SK-N-SH (cell line): Measurements from ENCODE around the gene RAB6B. TPM values are rescaled to one million over a fixed set of nuclear protein-coding genes. Genes with fewer than 3 reads are reported as not detected.

Experiments used
- CTCF ChIA-PET: fragments of 300-600, 350-600 bp; formaldehyde crosslinking; extraction: SDS; loops from one replicate; lab custom pipeline; 2021; lab: Yijun Ruan, JAX
- POLR2A ChIA-PET: fragments of 350-600 bp; sonication (Branson Sonifier 250); formaldehyde crosslinking; extraction: SDS; loops from one replicate; lab custom pipeline; 2020; ENCODE audit warnings: antibody characterized with exemption, inconsistent platforms; lab: Yijun Ruan, JAX
- DNase-seq: peaks from one replicate; pipeline ENCODE4 v3.0.0; 2012
- H2AFZ ChIP-seq: fragments of 200-600 bp; sonication (generic); 2 replicates; pipeline ENCODE4 v1.8.1; 2016; ENCODE audit warnings: antibody characterized with exemption, mild to moderate bottlenecking, low read depth
- H3F3A ChIP-seq: fragments of 200-600 bp; sonication (generic); replicated peaks from 2 replicates; pipeline ENCODE3; 2016; ENCODE audit warnings: antibody characterized with exemption, mild to moderate bottlenecking; ENCODE audit not compliant: insufficient read depth
- H3K27ac ChIP-seq, 2 experiments: fragments of 200-500 bp in 1 of 2; fragments of 200-600 bp in 1 of 2; sonication (Bioruptor generic) in 1 of 2; sonication (generic), shearing (Covaris generic) in 1 of 2; 2 replicates each; pipeline versions ENCODE4 v1.5.1 to v1.6.1; 2014 to 2016; ENCODE audit warnings: low read depth in 2 of 2, inconsistent platforms in 1 of 2, low read length in 1 of 2, mild to moderate bottlenecking in 1 of 2, mixed read lengths in 1 of 2
- H3K27me3 ChIP-seq: fragments of 200-600 bp; sonication (generic), shearing (Covaris generic); 2 replicates; pipeline ENCODE4 v1.6.1; 2016; ENCODE audit warnings: mixed run types; ENCODE audit not compliant: insufficient read depth
- H3K36me3 ChIP-seq, 2 experiments: fragments of 200-500 bp in 1 of 2; fragments of 200-600 bp in 1 of 2; sonication (Bioruptor generic) in 1 of 2; sonication (generic) in 1 of 2; replicated peaks in 1 of 2; 2 replicates each; pipeline versions ENCODE3 to v1.5.1; 2014 to 2016; ENCODE audit warnings: low read length in 1 of 2, mild to moderate bottlenecking in 1 of 2; ENCODE audit not compliant: insufficient read depth in 2 of 2, control insufficient read depth in 1 of 2
- H3K4me1 ChIP-seq, 2 experiments: fragments of 200-500 bp in 1 of 2; fragments of 200-600 bp in 1 of 2; sonication (Bioruptor generic) in 1 of 2; sonication (generic), shearing (Covaris generic) in 1 of 2; 2 replicates each; pipeline versions ENCODE4 v1.5.1 to v1.6.1; 2014 to 2016; ENCODE audit warnings: low read depth in 1 of 2, low read length in 1 of 2, mixed run types in 1 of 2; ENCODE audit not compliant: insufficient read depth in 2 of 2, control insufficient read depth in 1 of 2
- H3K4me2 ChIP-seq: fragments of 200-600 bp; sonication (generic), shearing (Covaris generic); 2 replicates; pipeline ENCODE4 v1.6.1; 2017; ENCODE audit warnings: mixed run types
- H3K4me3 ChIP-seq, 2 experiments: fragments of 200-500 bp in 1 of 2; fragments of 200-600 bp in 1 of 2; sonication (Bioruptor generic) in 1 of 2; sonication (generic), shearing (Covaris generic) in 1 of 2; 2 replicates each; pipeline versions ENCODE4 v1.5.1 to v1.8.1; 2014 to 2016; ENCODE audit warnings: low read depth in 2 of 2, inconsistent platforms in 1 of 2, low read length in 1 of 2, mild to moderate bottlenecking in 1 of 2, mixed read lengths in 1 of 2, moderate library complexity in 1 of 2
- H3K79me2 ChIP-seq: fragments of 200-600 bp; sonication (generic); 2 replicates; pipeline ENCODE4 v1.8.1; 2017; ENCODE audit warnings: mild to moderate bottlenecking; ENCODE audit not compliant: insufficient read depth
- H3K9ac ChIP-seq: fragments of 200-600 bp; sonication (generic); 2 replicates; pipeline ENCODE4 v1.6.1; 2017; ENCODE audit warnings: mixed run types
- H3K9me2 ChIP-seq: fragments of 200-600 bp; sonication (generic); 2 replicates; pipeline ENCODE4 v1.6.1; 2017; ENCODE audit warnings: mixed run types
- H3K9me3 ChIP-seq: fragments of 200-600 bp; sonication (generic); 2 replicates; pipeline ENCODE4 v1.6.1; 2017; ENCODE audit warnings: mixed run types, mild to moderate bottlenecking, moderate library complexity
- H4K20me1 ChIP-seq: fragments of 200-600 bp; sonication (generic); 2 replicates; pipeline ENCODE4 v1.6.1; 2017; ENCODE audit warnings: mild to moderate bottlenecking, mixed run types; ENCODE audit not compliant: insufficient read depth
- FOSL2 ChIP-seq: IDR thresholded peaks from 2 replicates; pipeline ENCODE4 v1.4.0; 2012; ENCODE audit warnings: low read depth, mild to moderate bottlenecking, moderate library complexity, borderline replicate concordance
- GATA2 ChIP-seq: sonication (generic); formaldehyde crosslinking; IDR thresholded peaks from 2 replicates; pipeline ENCODE4 v1.5.0; 2020; ENCODE audit warnings: mild to moderate bottlenecking, missing genetic modification reagents
- NFIC ChIP-seq: IDR thresholded peaks from 2 replicates; pipeline ENCODE4 v1.4.0; 2012; ENCODE audit warnings: borderline replicate concordance
- NRF1 ChIP-seq: IDR thresholded peaks from 2 replicates; pipeline ENCODE4 v1.6.1; 2012; ENCODE audit warnings: low read depth, mild to moderate bottlenecking, low read length
- PBX3 ChIP-seq: IDR thresholded peaks from 2 replicates; pipeline ENCODE4; 2012
- POLR2AphosphoS5 ChIP-seq: IDR thresholded peaks from 2 replicates; pipeline ENCODE4 v1.6.1; 2012; ENCODE audit warnings: low read depth, low read length
- RAD21 ChIP-seq: IDR thresholded peaks from 2 replicates; pipeline ENCODE4 v1.6.1; 2012; ENCODE audit warnings: mild to moderate bottlenecking, low read length
- RFX5 ChIP-seq: IDR thresholded peaks from 2 replicates; pipeline ENCODE4 v1.6.1; 2012; ENCODE audit warnings: mild to moderate bottlenecking, improper control_type of control experiment, low read length
- SIN3A ChIP-seq: IDR thresholded peaks from 2 replicates; pipeline ENCODE4 v1.6.1; 2012; ENCODE audit warnings: low read depth, mild to moderate bottlenecking, low read length, moderate library complexity, borderline replicate concordance
- SMC3 ChIP-seq: IDR thresholded peaks from 2 replicates; pipeline ENCODE4 v1.6.1; 2012; ENCODE audit warnings: low read depth, low read length, improper control_type of control experiment
- TAF1 ChIP-seq: IDR thresholded peaks from 2 replicates; pipeline ENCODE4 v1.6.1; 2012; ENCODE audit warnings: low read depth, mild to moderate bottlenecking, low read length, moderate library complexity, borderline replicate concordance
- TCF12 ChIP-seq: IDR thresholded peaks from 2 replicates; pipeline ENCODE4 v1.4.0; 2012
- WGBS: methylation state at CpG from one replicate; pipeline ENCODE4 v1.1.6; 2017; ENCODE audit warnings: low lambda C conversion rate; 5-methylcytosine and 5-hydroxymethylcytosine counted together
- polyA plus RNA-seq, 3 experiments: library from polyadenylated mRNA; depleted of rRNA; stranded (reverse); fragments of >200 nt; gene quantifications; 2 replicates each; pipeline ENCODE4 v1.2.3, GENCODE V29; 2012
- TF ChIP-seq, protein P1 (sequence below): IDR thresholded peaks from 2 replicates; pipeline ENCODE4 v1.4.0; 2012; ENCODE audit warnings: low read depth, borderline replicate concordance
- TF ChIP-seq, protein P2 (sequence below): IDR thresholded peaks from 2 replicates; pipeline ENCODE4 v1.6.1; 2012; ENCODE audit warnings: mild to moderate bottlenecking, low read depth, low read length, moderate library complexity
- TF ChIP-seq, protein P3 (sequence below): IDR thresholded peaks from 2 replicates; pipeline ENCODE4 v1.4.0; 2012; ENCODE audit warnings: low read depth
- TF ChIP-seq, protein P4 (sequence below): IDR thresholded peaks from 2 replicates; pipeline ENCODE4 v1.4.0; 2012; ENCODE audit warnings: low read depth, borderline replicate concordance

RAB6B gene
- polyA plus RNA-seq, 1 of the 3 experiments (the other 2 are of a cell fraction): 9.3 TPM

DNA sequence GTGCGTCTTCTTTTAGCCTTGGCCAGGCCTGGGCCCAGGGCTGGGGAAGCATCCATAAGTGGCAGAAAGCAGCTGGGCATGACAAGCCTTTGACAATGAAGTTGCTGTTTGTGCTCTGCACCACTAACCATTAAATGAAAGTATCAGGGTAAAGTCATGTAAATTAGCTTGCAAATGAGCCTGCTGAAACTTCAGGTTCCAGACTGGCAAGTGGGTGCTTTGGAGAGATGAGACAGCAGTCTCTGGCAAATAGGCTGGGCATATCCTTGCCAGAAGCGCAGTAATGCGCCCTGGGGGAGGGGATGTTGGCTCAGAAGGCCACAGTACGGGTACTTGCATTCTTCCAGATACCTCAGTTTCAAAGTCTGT is 40.7 kb downstream of the RAB6B start:
- ChIA-PET CTCF (interaction anchor here (0.7 to 1.5 kb wide), 2 partner anchors 76 to 357 kb away, joined by 3 to 4 read pairs; no protein-coding TSS in a partner anchor), POLR2A (no interaction called here)
- 86% methylated on average over 3 of the region's 4 CpGs for WGBS

DNA sequence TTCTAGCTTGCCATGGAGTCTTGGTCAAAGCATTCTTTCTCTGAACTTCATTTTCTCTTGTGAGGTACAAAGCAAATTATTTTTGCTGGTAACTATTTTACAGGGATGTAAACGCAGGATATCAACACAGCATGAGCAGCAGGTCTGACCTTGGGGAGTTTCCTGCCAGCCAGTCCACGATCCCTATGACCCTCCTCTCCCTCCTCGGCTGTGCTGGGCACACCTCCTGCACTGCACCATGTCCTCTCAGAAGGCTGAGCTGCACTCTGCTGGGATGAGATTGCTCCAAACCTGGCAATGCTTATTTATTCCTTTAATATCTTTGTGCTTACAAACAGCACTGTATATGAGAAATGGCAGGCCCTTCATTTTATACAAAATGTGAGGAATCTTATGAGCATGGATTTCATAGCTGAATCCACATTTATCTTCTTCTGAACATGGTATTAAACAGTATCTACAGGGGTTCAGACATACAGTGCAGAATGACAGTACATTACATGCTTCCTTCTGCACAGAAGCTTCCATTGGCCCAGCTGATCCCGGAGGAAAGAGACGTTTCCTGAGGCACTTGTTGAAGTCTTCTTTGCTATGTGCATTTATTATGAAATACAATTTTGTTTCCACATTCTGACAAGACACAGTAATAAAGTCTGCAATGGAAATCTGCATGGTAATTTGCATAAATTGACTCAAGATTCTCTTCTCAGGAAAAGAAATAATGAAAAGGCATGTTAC is 41.2 kb downstream of the RAB6B start:
- ChIA-PET POLR2A (interaction anchor here (0.7 kb wide), 1 partner anchor 14 kb away, joined by 3 read pairs; no protein-coding TSS in a partner anchor), CTCF (interaction anchor here (1.1 to 1.5 kb wide), 2 partner anchors 76 to 358 kb away, joined by 3 to 4 read pairs; no protein-coding TSS in a partner anchor)
- no peaks in the 10 kb centered on the region for H3K9me3 ChIP-seq
- no peak overlapping the region for H3K9ac ChIP-seq
- no peak overlapping the region for H3K27ac ChIP-seq
- no peak overlapping the region for H3K4me2 ChIP-seq
- no peaks in the 10 kb centered on the region for H3K36me3 ChIP-seq
- no peaks in the 10 kb centered on the region for H3K27me3 ChIP-seq
- H4K20me1 ChIP-seq: no peaks in the 10 kb centered on the region
- no peak for TF ChIP-seq FOSL2
- no peak for TF ChIP-seq GATA2 (CRISPR knock-in tag)
- TF ChIP-seq TAF1: no peak
- TF ChIP-seq, protein P1, sequence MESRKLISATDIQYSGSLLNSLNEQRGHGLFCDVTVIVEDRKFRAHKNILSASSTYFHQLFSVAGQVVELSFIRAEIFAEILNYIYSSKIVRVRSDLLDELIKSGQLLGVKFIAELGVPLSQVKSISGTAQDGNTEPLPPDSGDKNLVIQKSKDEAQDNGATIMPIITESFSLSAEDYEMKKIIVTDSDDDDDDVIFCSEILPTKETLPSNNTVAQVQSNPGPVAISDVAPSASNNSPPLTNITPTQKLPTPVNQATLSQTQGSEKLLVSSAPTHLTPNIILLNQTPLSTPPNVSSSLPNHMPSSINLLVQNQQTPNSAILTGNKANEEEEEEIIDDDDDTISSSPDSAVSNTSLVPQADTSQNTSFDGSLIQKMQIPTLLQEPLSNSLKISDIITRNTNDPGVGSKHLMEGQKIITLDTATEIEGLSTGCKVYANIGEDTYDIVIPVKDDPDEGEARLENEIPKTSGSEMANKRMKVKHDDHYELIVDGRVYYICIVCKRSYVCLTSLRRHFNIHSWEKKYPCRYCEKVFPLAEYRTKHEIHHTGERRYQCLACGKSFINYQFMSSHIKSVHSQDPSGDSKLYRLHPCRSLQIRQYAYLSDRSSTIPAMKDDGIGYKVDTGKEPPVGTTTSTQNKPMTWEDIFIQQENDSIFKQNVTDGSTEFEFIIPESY: no peak
- no peak for TF ChIP-seq TCF12
- no peak for TF ChIP-seq NRF1
- TF ChIP-seq NFIC: no peak
- TF ChIP-seq, protein P2, sequence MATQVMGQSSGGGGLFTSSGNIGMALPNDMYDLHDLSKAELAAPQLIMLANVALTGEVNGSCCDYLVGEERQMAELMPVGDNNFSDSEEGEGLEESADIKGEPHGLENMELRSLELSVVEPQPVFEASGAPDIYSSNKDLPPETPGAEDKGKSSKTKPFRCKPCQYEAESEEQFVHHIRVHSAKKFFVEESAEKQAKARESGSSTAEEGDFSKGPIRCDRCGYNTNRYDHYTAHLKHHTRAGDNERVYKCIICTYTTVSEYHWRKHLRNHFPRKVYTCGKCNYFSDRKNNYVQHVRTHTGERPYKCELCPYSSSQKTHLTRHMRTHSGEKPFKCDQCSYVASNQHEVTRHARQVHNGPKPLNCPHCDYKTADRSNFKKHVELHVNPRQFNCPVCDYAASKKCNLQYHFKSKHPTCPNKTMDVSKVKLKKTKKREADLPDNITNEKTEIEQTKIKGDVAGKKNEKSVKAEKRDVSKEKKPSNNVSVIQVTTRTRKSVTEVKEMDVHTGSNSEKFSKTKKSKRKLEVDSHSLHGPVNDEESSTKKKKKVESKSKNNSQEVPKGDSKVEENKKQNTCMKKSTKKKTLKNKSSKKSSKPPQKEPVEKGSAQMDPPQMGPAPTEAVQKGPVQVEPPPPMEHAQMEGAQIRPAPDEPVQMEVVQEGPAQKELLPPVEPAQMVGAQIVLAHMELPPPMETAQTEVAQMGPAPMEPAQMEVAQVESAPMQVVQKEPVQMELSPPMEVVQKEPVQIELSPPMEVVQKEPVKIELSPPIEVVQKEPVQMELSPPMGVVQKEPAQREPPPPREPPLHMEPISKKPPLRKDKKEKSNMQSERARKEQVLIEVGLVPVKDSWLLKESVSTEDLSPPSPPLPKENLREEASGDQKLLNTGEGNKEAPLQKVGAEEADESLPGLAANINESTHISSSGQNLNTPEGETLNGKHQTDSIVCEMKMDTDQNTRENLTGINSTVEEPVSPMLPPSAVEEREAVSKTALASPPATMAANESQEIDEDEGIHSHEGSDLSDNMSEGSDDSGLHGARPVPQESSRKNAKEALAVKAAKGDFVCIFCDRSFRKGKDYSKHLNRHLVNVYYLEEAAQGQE: no peak
- no peak for TF ChIP-seq POLR2AphosphoS5
- no peak for TF ChIP-seq RAD21
- TF ChIP-seq, protein P3, sequence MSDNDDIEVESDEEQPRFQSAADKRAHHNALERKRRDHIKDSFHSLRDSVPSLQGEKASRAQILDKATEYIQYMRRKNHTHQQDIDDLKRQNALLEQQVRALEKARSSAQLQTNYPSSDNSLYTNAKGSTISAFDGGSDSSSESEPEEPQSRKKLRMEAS: no peak
- TF ChIP-seq SIN3A: no peak
- no peak for TF ChIP-seq PBX3
- TF ChIP-seq RFX5: no peak
- TF ChIP-seq SMC3: no peak
- H3K9me2 ChIP-seq: no peaks in the 10 kb centered on the region
- H3K4me3 ChIP-seq: no peak overlapping the region
- peaks cover 0 to 2% of the 10 kb centered on the region in 2 experiments; a peak in 1 of 4 replicates for H3K4me1 ChIP-seq
- H3F3A ChIP-seq: no peaks in the 10 kb centered on the region
- no peak overlapping the region for H2AFZ ChIP-seq
- H3K79me2 ChIP-seq: no peaks in the 10 kb centered on the region
- no peak for DNase-seq
- 91% methylated on average over 5 of the region's 5 CpGs for WGBS

More for the DNA sequence above, 40.7 kb downstream of the RAB6B start:
- no peak for DNase-seq
- Histone ChIP-seq H3K4me1 (peaks cover 0 to 4% of the 10 kb centered on the region in 2 experiments; a peak in 1 of 4 replicates), H3K4me3 (no peak overlapping the region), H3K4me2 (no peak overlapping the region), H3K9me3 (no peaks in the 10 kb centered on the region), H3K79me2 (no peaks in the 10 kb centered on the region), H3K27ac (no peak overlapping the region), H4K20me1 (no peaks in the 10 kb centered on the region), H2AFZ (no peak overlapping the region), H3F3A (no peaks in the 10 kb centered on the region), H3K27me3 (no peaks in the 10 kb centered on the region), H3K36me3 (no peaks in the 10 kb centered on the region), H3K9me2 (no peaks in the 10 kb centered on the region), H3K9ac (no peak overlapping the region)
- TF ChIP-seq, protein P4, sequence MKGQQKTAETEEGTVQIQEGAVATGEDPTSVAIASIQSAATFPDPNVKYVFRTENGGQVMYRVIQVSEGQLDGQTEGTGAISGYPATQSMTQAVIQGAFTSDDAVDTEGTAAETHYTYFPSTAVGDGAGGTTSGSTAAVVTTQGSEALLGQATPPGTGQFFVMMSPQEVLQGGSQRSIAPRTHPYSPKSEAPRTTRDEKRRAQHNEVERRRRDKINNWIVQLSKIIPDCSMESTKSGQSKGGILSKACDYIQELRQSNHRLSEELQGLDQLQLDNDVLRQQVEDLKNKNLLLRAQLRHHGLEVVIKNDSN: no peak
